IMR-90 (cell line): ENCODE data around the gene IGDCC3. TPM values are rescaled to one million over a fixed set of nuclear protein-coding genes. Genes with fewer than 3 reads are reported as not detected.

Experiments
- ATAC-seq: fragments of 200-7000 bp; cut with Tn5 transposase; 2 replicates; pipeline ENCODE4 v1.9.1; 2020; ENCODE audit warnings: low read depth, mild to moderate bottlenecking, moderate library complexity
- BruUV-seq: library from RNA; stranded (reverse); fragments of 400-500 nt; replicated peaks from 2 replicates; lab custom pipeline; 2021; lab: Mats Ljungman, UMichigan
- CTCF ChIA-PET: fragments of 300-600 bp; formaldehyde crosslinking; extraction: SDS; loops from one replicate; lab custom pipeline; 2021; ENCODE audit warnings: antibody characterized with exemption; lab: Yijun Ruan, JAX
- POLR2A ChIA-PET: fragments of 300-600 bp; sonication (Branson Sonifier 250); formaldehyde crosslinking; loops from one replicate; lab custom pipeline; 2022; ENCODE audit warnings: antibody characterized with exemption; ENCODE audit not compliant: unreplicated experiment; lab: Charles Lee
- DNase-seq: peaks from one replicate; pipeline ENCODE4 v3.0.0; 2013
- H2AFZ ChIP-seq: replicated peaks from 2 replicates; pipeline ENCODE3; 2013; ENCODE audit warnings: low read length, mild to moderate bottlenecking; ENCODE audit not compliant: poor library complexity
- H2AK5ac ChIP-seq: 2 replicates; pipeline ENCODE4 v1.6.1; 2013; ENCODE audit warnings: low read depth, low read length, inconsistent platforms
- H2AK9ac ChIP-seq: replicated peaks from 2 replicates; pipeline ENCODE3; 2013; ENCODE audit warnings: mild to moderate bottlenecking, low read depth, low read length, moderate library complexity; ENCODE audit not compliant: poor library complexity
- H2BK120ac ChIP-seq: 2 replicates; pipeline ENCODE4 v1.6.1; 2013; ENCODE audit warnings: low read depth, low read length, inconsistent platforms
- H2BK15ac ChIP-seq: 3 replicates; pipeline ENCODE4 v1.6.1; 2013; ENCODE audit warnings: low read depth, low read length, inconsistent platforms
- H2BK20ac ChIP-seq: 2 replicates; pipeline ENCODE4 v1.6.1; 2013; ENCODE audit warnings: low read depth, mild to moderate bottlenecking, inconsistent platforms, low read length, moderate library complexity
- H2BK5ac ChIP-seq: 2 replicates; pipeline ENCODE4 v1.6.1; 2013; ENCODE audit warnings: mild to moderate bottlenecking, low read depth, low read length, inconsistent platforms; ENCODE audit not compliant: poor library complexity, severe bottlenecking
- H3K14ac ChIP-seq: replicated peaks from 2 replicates; pipeline ENCODE4 v1.6.1; 2013; ENCODE audit warnings: low read depth, low read length, inconsistent platforms
- H3K18ac ChIP-seq: 2 replicates; pipeline ENCODE4 v1.6.1; 2013; ENCODE audit warnings: low read depth, low read length, control low read depth
- H3K23ac ChIP-seq: 2 replicates; pipeline ENCODE4 v1.6.1; 2013; ENCODE audit warnings: low read depth, low read length, inconsistent platforms
- H3K27ac ChIP-seq: 2 replicates; pipeline ENCODE4 v1.5.1; 2013; ENCODE audit warnings: mild to moderate bottlenecking, control low read depth, low read length; ENCODE audit not compliant: insufficient read depth
- H3K27me3 ChIP-seq: 2 replicates; pipeline ENCODE4 v1.6.1; 2013; ENCODE audit warnings: low read length; ENCODE audit not compliant: control insufficient read depth, insufficient read depth
- H3K36me3 ChIP-seq: 2 replicates; pipeline ENCODE4 v1.6.1; 2013; ENCODE audit warnings: low read length, mixed read lengths; ENCODE audit not compliant: control insufficient read depth, insufficient read depth
- H3K4ac ChIP-seq: 2 replicates; pipeline ENCODE4 v1.6.1; 2013; ENCODE audit warnings: low read depth, low read length, inconsistent platforms
- H3K4me1 ChIP-seq: 2 replicates; pipeline ENCODE4 v1.6.1; 2013; ENCODE audit warnings: low read length, mixed read lengths; ENCODE audit not compliant: control insufficient read depth, insufficient read depth
- H3K4me2 ChIP-seq: 2 replicates; pipeline ENCODE4 v1.6.1; 2013; ENCODE audit warnings: low read depth, mild to moderate bottlenecking, control low read depth, low read length, moderate library complexity
- H3K4me3 ChIP-seq: 2 replicates; pipeline ENCODE4 v1.5.1; 2013; ENCODE audit warnings: low read depth, mild to moderate bottlenecking, control low read depth, low read length, moderate library complexity; ENCODE audit not compliant: insufficient read depth
- H3K56ac ChIP-seq: 2 replicates; pipeline ENCODE4 v1.6.1; 2013; ENCODE audit warnings: low read length, inconsistent platforms; ENCODE audit not compliant: insufficient read depth; ENCODE audit errors: extremely low read depth
- H3K79me1 ChIP-seq, 2 experiments: 2 replicates each; pipeline ENCODE4 v1.6.1; 2013; ENCODE audit warnings: low read length in 2 of 2, inconsistent platforms in 1 of 2, low read depth in 1 of 2
- H3K9ac ChIP-seq: 2 replicates; pipeline ENCODE4 v1.6.1; 2013; ENCODE audit warnings: low read depth, low read length, control low read depth
- H3K9me1 ChIP-seq: 2 replicates; pipeline ENCODE4 v1.6.1; 2013; ENCODE audit warnings: low read length, inconsistent platforms; ENCODE audit not compliant: insufficient read depth
- H3K9me3 ChIP-seq: 2 replicates; pipeline ENCODE4 v1.6.1; 2013; ENCODE audit warnings: low read length; ENCODE audit not compliant: control insufficient read depth, insufficient read depth
- H4K20me1 ChIP-seq: 2 replicates; pipeline ENCODE4 v1.6.1; 2013; ENCODE audit warnings: low read length, inconsistent platforms; ENCODE audit not compliant: insufficient read depth
- H4K5ac ChIP-seq: 2 replicates; pipeline ENCODE4 v1.6.1; 2013; ENCODE audit warnings: mild to moderate bottlenecking, low read depth, low read length, control low read depth
- H4K8ac ChIP-seq, 2 experiments: 2 replicates each; pipeline ENCODE4 v1.6.1; 2013; ENCODE audit warnings: low read depth in 2 of 2, low read length in 2 of 2, control low read depth in 1 of 2, inconsistent platforms in 1 of 2
- H4K91ac ChIP-seq: 2 replicates; pipeline ENCODE4 v1.6.1; 2013; ENCODE audit warnings: low read depth, low read length, inconsistent platforms; ENCODE audit not compliant: insufficient read depth
- CEBPB ChIP-seq: IDR thresholded peaks from 2 replicates; pipeline ENCODE4 v1.6.1; 2012; ENCODE audit warnings: low read depth, low read length, improper control_type of control experiment
- NFE2L2 ChIP-seq: fragments of 150-350 bp; IDR thresholded peaks from 2 replicates; pipeline ENCODE4 v1.6.1; 2016; ENCODE audit warnings: low read depth, mild to moderate bottlenecking, low read length
- POLR2A ChIP-seq: IDR thresholded peaks from 2 replicates; pipeline ENCODE4 v1.6.1; 2012; ENCODE audit warnings: mild to moderate bottlenecking, low read depth, low read length
- WGBS, 2 experiments: methylation state at CpG; one replicate each; pipeline versions ENCODE4 v1.1.5 to v1.1.7; 2013; ENCODE audit warnings: missing lambda C conversion rate in 2 of 2; ENCODE audit not compliant: insufficient read length in 1 of 2; ENCODE audit errors: extremely low coverage in 2 of 2; 5-methylcytosine and 5-hydroxymethylcytosine counted together
- dilution Hi-C: fragments of 300-500 bp; cut with HindIII; formaldehyde crosslinking; loops from one replicate; pipeline ENCODE4 v1.14.3; 2018; ENCODE audit warnings: low sequenced_read_pairs; ENCODE audit not compliant: unreplicated experiment
- in situ Hi-C: fragments of 300-500 bp; cut with MboI; formaldehyde crosslinking; loops from 3 replicates; pipeline ENCODE4 v1.14.3; 2019; ENCODE audit warnings: low sequenced_read_pairs, inconsistent platforms, mixed read lengths
- intact Hi-C: fragments of 100-400 bp; cut with micrococcal nuclease; formaldehyde crosslinking; loops from 2 replicates; pipeline ENCODE4 v1.10.0; 2022
- polyA plus RNA-seq, 3 experiments: library from polyadenylated mRNA; depleted of rRNA; stranded (reverse); fragments of >200 nt; gene quantifications; 2 replicates each; pipeline ENCODE4 v1.2.3, GENCODE V29; 2012; ENCODE audit warnings: low replicate concordance in 1 of 3
- total RNA-seq: library from RNA; depleted of rRNA; stranded (reverse); fragments of >200 nt; gene quantifications from 2 replicates; pipeline ENCODE4 v1.2.3, GENCODE V29; 2012
- TF ChIP-seq, protein P1 (sequence below): fragments of 150-350 bp; IDR thresholded peaks from 2 replicates; pipeline ENCODE4 v1.6.1; 2017; ENCODE audit warnings: mild to moderate bottlenecking, antibody characterized with exemption, low read length, low read depth
- TF ChIP-seq, protein P2 (sequence below): conservative IDR thresholded peaks from 2 replicates; pipeline ENCODE4 v1.5.1; 2012; ENCODE audit warnings: mild to moderate bottlenecking, low read depth, low read length, improper control_type of control experiment

Gene IGDCC3
- total and polyA plus RNA-seq, 2 of the 4 experiments (the other 2 are of a cell fraction) = 0.18 to 0.19 TPM

- 81% methylated on average over 2 of the region's 6 CpGs; no CpG with 5 or more reads in 1 of the 2 experiments for WGBS, 2 experiments
- H3K9ac ChIP-seq = no peak overlapping the region
- H3K9me1 ChIP-seq = no peaks in the 10 kb centered on the region
- in situ Hi-C loops = loop anchor here (10.0 kb wide), 1 partner anchor 192 kb away; no protein-coding TSS in a partner anchor
- no peak overlapping the region for H2BK120ac ChIP-seq
- H3K4me3 ChIP-seq = no peak overlapping the region
- intact Hi-C loops = no loop called here
- H3K4ac ChIP-seq = no peak overlapping the region
- H3K18ac ChIP-seq = no peak overlapping the region
- dilution Hi-C loops = no loop called here
- H3K56ac ChIP-seq = no peak overlapping the region
- H2AK5ac ChIP-seq = no peak overlapping the region
- H4K5ac ChIP-seq = no peak overlapping the region
- no peak overlapping the region for H4K91ac ChIP-seq
- peak overlapping the region; percentile 13 for H2AFZ ChIP-seq
- H4K20me1 ChIP-seq = no peaks in the 10 kb centered on the region
- peaks cover 19% of the 10 kb centered on the region for H3K27me3 ChIP-seq
- H3K36me3 ChIP-seq = peaks cover 3% of the 10 kb centered on the region; the same call in 1 of the 2 replicates
- no peak overlapping the region for H4K8ac ChIP-seq
- no peak overlapping the region for H2BK15ac ChIP-seq
- no peak overlapping the region for H3K14ac ChIP-seq
- ATAC-seq (no peak), DNase-seq (no peak)
- H3K23ac ChIP-seq = no peak overlapping the region
- H3K4me1 ChIP-seq = peaks cover 2% of the 10 kb centered on the region; the same call in 1 of the 2 replicates
- no peak overlapping the region for H3K27ac ChIP-seq
- H3K9me3 ChIP-seq = no peaks in the 10 kb centered on the region
- POLR2A ChIA-PET = no interaction called here
- no peak overlapping the region for H2BK5ac ChIP-seq
- no TSS peak for BruUV-seq
- CTCF ChIA-PET = interaction anchor here (1.0 kb wide), 1 partner anchor 14 kb away, joined by 3 read pairs; no protein-coding TSS in a partner anchor
- TF ChIP-seq POLR2A (no peak), CEBPB (no peak), NFE2L2 (no peak)
- TF ChIP-seq, protein P1, sequence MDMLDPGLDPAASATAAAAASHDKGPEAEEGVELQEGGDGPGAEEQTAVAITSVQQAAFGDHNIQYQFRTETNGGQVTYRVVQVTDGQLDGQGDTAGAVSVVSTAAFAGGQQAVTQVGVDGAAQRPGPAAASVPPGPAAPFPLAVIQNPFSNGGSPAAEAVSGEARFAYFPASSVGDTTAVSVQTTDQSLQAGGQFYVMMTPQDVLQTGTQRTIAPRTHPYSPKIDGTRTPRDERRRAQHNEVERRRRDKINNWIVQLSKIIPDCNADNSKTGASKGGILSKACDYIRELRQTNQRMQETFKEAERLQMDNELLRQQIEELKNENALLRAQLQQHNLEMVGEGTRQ = no peak
- TF ChIP-seq, protein P2, sequence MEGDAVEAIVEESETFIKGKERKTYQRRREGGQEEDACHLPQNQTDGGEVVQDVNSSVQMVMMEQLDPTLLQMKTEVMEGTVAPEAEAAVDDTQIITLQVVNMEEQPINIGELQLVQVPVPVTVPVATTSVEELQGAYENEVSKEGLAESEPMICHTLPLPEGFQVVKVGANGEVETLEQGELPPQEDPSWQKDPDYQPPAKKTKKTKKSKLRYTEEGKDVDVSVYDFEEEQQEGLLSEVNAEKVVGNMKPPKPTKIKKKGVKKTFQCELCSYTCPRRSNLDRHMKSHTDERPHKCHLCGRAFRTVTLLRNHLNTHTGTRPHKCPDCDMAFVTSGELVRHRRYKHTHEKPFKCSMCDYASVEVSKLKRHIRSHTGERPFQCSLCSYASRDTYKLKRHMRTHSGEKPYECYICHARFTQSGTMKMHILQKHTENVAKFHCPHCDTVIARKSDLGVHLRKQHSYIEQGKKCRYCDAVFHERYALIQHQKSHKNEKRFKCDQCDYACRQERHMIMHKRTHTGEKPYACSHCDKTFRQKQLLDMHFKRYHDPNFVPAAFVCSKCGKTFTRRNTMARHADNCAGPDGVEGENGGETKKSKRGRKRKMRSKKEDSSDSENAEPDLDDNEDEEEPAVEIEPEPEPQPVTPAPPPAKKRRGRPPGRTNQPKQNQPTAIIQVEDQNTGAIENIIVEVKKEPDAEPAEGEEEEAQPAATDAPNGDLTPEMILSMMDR = no peak
- no peak overlapping the region for H2AK9ac ChIP-seq
- H3K4me2 ChIP-seq = no peak overlapping the region
- no peak overlapping the region for H2BK20ac ChIP-seq
- H3K79me1 ChIP-seq = no peaks in the 10 kb centered on the region
Measured at GRCh38 chr15:65386886-65387285, 9.1 kb upstream of the IGDCC3 start.
